Stimulated activated naive CD4-positive, alpha-beta T cell (primary cell): ENCODE results near the gene LARGE2.
A peak's percentile ranks its signal among the peaks of the same experiment; 100 is the strongest.

Experiments used
- DNase-seq, 6 experiments: peaks; one replicate each; lab custom pipeline; 2025; lab: John Stamatoyannopoulos, UW

The LARGE2 gene

DNA sequence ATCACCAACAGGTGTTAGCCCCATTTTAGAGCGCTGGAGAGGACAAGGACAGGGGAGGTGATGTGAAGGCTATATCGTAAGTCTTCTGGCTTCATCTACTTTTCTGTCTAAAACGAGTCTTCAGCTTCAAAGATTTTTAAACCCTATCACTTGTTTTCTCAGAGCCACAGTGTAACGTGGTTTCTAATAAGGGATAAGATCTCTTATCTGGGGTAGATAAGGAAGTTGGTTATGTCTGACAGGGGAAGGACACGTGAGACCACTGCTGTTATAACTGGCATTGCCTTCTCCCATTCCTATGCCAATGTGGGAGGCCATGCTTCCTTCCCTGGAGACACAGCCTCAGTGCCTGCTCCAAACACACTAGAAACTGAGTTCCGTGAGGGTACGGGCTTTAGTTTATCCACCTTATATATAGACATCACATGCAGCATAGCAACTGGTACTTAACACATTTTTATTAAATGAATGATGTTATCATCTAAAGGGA lies 39.3 kb downstream of the LARGE2 start:
- DNase-seq = no peak

DNA sequence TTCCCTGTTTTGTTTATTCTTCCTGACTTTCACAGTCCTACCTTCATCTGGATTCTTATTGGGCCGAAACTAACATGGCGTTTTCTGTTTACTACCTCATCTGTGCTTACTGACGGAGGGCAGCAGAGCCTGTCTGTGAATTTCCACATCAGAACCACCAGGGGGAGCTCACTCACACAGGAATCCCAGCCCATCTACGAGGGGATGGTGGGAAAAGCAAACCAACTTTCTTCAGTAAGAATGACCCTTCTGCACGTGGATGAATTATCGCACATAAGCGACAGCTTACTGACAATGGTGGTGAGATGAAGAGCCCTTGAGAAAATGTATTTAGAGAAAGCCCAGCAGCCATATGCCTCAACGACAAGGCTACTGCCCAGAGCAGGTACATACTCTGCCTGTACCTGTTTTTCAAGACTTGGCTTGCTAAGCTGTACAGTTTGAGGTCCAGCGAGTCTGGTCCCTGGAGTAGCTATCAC lies 42.5 kb downstream of the LARGE2 start:
- peak; percentile 28 to 70 (median 36) for DNase-seq

DNA sequence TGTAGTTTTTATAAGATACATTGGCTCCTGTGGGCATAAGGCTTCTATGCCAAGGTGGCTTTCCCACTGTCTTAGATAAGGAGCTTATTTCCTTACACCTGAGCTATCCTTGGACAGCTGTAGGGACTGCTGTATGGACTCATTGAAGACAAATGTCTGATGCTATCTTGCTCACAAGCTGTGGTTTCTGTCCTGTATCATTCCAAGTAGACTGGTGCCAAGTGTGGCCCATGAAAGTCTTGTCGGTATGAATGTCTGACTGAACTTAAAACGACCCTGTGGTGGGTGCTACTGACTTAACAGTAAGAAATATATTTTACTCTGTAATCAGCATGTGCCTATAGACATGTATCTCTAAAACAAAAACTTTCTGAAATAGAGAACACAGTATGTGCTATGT lies 45.0 kb downstream of the LARGE2 start:
- DNase-seq = no peak

DNA sequence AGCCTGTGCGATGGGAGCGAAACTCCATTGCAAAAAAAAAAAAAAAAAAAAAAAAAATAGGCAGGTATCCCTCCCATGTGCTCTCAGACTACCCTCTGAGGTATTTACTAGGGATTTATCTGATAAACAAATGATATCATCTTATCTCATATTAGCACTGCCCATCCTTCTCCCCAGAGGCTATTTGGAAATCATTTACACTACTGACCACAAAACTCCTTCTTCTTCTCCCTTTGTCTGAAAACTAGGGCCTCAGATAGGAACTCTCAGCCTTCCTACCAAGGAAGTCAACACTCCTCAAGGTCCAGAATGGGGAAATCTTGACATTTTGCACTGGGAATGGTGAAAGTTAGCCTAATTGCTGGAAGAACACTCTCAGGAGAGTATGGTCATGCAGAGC lies 46.4 kb downstream of the LARGE2 start:
- DNase-seq = no peak

DNA sequence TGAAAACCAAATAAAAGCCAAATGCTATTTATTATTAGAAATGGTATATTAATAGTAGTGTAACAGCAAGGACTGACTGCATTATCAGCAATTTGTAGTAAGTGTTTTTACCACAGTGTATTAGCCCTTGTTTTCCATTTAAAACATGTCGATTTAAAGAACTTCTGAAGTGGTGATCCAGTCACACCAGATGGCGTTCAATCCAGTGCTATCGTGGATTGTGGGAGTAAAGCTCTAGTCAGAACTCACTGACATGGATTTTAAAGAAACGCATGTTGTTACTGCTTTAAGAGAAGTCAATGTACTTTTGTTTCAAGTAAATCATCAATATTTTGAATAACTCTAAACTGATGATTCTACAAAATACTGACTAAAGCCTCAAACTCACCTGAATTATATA lies 51.1 kb downstream of the LARGE2 start:
- DNase-seq = no peak

DNA sequence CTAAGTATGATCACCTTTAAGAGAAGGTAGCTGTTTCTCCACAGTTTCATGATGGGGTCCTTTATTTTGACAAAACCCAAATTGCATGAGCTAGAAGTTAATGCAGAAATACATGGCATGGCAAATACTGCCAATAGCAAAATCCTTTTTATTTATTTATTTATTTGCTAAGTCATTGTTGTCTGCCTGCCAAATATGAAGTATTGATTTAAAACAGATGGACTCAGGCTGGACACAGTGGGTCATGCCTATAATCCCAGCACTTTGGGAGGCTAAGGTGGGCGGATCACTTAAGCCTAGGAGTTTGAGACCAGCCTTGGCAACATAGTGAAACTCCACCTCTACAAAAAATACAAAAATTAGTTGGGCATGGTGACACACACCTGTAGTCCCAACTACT lies 52.4 kb downstream of the LARGE2 start:
- DNase-seq = no peak
